DND-41 (cell line): Measurements from ENCODE around the gene AGAP1.

ENCODE experiments used
- CTCF ChIP-seq: IDR thresholded peaks from 2 replicates; pipeline ENCODE4 v1.5.1; 2012; ENCODE audit warnings: borderline replicate concordance, low read length, moderate library complexity, mild to moderate bottlenecking; ENCODE audit not compliant: poor library complexity, severe bottlenecking; ENCODE audit errors: extremely low read depth
- EZH2 ChIP-seq: IDR thresholded peaks from 3 replicates; pipeline ENCODE4 v1.6.1; 2012; ENCODE audit warnings: borderline replicate concordance, low read depth, mild to moderate bottlenecking, moderate library complexity, low read length, inconsistent platforms; ENCODE audit not compliant: severe bottlenecking

GRCh38 chr2:236042087-236042486 lies 548.2 kb downstream of the AGAP1 start:
- TF ChIP-seq EZH2, result no peak
- no peak for TF ChIP-seq CTCF
